ENCODE results near the gene MEX3A. TPM values are rescaled to one million over a fixed set of nuclear protein-coding genes. Genes with fewer than 3 reads are reported as not detected.

The MEX3A gene
- total RNA-seq, 2 experiments from 2014 or later: 0.48 to 0.79 TPM

- Mint-ChIP-seq H3K4me1 (peaks cover 44% of the 10 kb centered on the region), H3K4me3 (no peak overlapping the region), H3K27ac (no peak overlapping the region), H3K36me3 (ENCODE audit: low read depth) (no peaks in the 10 kb centered on the region), H3K9me3 (ENCODE audit: low read depth) (no peaks in the 10 kb centered on the region), H3K27me3 (peaks cover 9% of the 10 kb centered on the region)
- ChIA-PET CTCF (interaction anchor here (2.1 to 29.4 kb wide), 2 partner anchors 13 to 15 kb away, joined by 10 to 929 read pairs; partner anchors contain the start of gene LMNA), POLR2A (no interaction called here)
- ATAC-seq: no peak
- no peak for DNase-seq
- intact Hi-C loops (cut with DNase I, micrococcal nuclease): no loop called here
Observed at GRCh38 chr1:156110252-156110651, 28.0 kb upstream of the MEX3A start.

DNA sequence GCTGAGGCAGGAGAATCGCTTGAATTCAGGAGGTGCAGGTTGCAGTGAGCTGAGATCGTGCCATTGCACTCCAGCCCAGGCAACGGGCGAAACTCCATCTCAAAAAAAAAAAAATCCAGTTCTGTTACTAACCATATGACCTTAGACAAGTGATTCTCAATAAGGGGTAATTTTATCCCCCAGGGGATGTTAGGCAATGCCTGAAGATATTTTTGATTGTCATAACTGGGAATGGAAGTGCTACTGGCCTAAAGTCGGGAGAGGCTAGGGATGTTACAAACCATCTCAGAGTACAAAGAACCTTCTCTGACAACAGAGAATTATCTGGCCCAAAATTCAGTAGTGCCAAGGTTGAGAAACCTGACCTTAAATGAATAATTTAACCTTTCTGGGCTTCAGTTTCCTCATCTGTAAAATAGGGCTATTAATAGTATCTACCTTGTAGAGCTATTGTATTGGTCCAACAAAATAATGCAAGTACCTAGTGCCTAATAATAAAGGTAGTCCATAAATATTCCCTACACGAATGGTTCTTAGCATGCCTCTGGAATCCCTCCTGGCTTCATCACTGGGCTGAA is 26.5 kb upstream of the MEX3A start:
- ChIA-PET POLR2A (interaction anchor here (0.7 to 1.2 kb wide), 2 partner anchors 9 to 49 kb away, joined by 3 read pairs; no protein-coding TSS in a partner anchor), CTCF (interaction anchor here (0.5 to 29.4 kb wide), 6 partner anchors 12 to 899 kb away, joined by 3 to 929 read pairs (median 3); partner anchors contain the start of gene LMNA)
- H3K4me1 Mint-ChIP-seq: peaks cover 53% of the 10 kb centered on the region
- no peak for ATAC-seq
- intact Hi-C loops (cut with DNase I, micrococcal nuclease): no loop called here
- H3K36me3 Mint-ChIP-seq (ENCODE audit: low read depth): no peaks in the 10 kb centered on the region
- no peaks in the 10 kb centered on the region for H3K9me3 Mint-ChIP-seq (ENCODE audit: low read depth)
- peaks cover 5% of the 10 kb centered on the region for H3K27me3 Mint-ChIP-seq
- no peak overlapping the region for H3K4me3 Mint-ChIP-seq
- H3K27ac Mint-ChIP-seq: no peak overlapping the region
- DNase-seq: no peak

DNA sequence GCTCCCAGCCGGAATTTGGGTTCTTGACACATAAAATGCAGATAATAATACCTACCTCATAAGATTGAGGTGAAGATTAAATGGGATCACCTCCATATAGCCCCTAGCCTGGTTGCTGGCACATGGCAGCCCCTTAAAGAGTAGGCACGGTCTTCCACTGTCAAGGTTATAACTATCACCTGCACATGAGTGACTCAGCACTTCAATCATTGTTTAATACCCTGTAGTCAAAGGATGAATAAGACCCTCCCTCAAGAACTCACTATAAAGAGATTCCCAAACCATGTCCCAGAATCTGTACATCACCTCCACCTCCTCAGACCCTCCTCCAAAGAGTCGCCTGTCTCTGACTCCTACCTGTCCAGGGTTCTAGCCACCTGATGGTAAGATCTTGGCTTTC is 25.8 kb upstream of the MEX3A start:
- ChIA-PET CTCF (interaction anchor here (1.3 to 29.4 kb wide), 3 partner anchors 11 to 17 kb away, joined by 3 to 929 read pairs (median 58); partner anchors contain the start of gene LMNA), POLR2A (interaction anchor here (3.8 kb wide), 1 partner anchor 11 kb away, joined by 67 read pairs; no protein-coding TSS in a partner anchor)
- H3K4me3 Mint-ChIP-seq: peak overlapping the region; percentile 30
- H3K27ac Mint-ChIP-seq: no peak overlapping the region
- no peaks in the 10 kb centered on the region for H3K36me3 Mint-ChIP-seq (ENCODE audit: low read depth)
- DNase-seq (no peak), ATAC-seq (no peak)
- H3K4me1 Mint-ChIP-seq: peaks cover 53% of the 10 kb centered on the region
- intact Hi-C loops (cut with DNase I, micrococcal nuclease): no loop called here
- no peaks in the 10 kb centered on the region for H3K9me3 Mint-ChIP-seq (ENCODE audit: low read depth)
- peaks cover 2% of the 10 kb centered on the region for H3K27me3 Mint-ChIP-seq

DNA sequence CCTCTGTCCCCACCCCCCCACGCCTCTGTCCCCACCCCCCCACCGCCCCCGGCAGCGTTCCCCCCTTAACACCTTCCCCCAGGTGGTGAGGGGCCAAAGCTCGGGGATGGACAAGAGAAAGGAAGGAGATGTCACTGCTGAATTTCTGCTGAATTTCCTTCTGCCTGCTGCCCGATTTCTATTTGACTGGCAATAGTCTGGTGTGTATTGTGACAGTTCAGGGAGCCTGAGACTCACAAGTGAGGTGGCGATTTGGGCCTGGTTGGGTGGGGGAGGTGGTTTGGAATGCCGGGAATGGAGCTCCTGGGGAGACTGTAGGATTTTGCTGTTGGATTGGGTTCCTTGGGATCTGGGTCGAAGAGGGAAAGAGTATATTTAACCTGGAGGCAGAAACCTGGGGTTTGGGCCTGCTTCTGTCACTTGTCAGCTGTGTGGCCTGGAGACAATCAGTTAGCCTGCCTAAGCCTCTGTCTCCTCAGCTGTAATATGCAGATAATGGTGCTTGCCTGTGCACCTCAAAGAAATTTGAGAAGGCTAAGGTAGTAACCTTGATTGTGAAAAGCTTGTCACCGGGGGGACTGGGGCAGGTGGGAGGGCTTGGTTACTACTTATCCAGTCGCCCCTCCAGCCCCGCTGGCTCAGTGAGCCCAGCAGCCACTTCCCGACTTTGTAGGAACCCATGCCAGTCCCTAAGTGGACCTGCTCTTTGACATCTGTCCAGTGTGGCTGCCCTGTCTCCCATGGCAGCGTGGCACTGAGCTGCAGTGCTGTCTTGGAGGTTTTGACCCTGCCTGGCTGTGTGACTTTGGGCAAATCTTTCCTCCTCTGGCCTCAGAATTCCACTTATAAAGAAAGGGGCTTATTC is 24.6 kb upstream of the MEX3A start:
- DNase-seq (no peak), ATAC-seq (peak; percentile 31)
- H3K4me3 Mint-ChIP-seq: peak overlapping the region; percentile 71
- no peaks in the 10 kb centered on the region for H3K27me3 Mint-ChIP-seq
- CTCF ChIA-PET: interaction anchor here (0.7 to 29.4 kb wide), 9 partner anchors 10 to 565 kb away, joined by 3 to 929 read pairs (median 4); partner anchors contain the start of genes LMNA and MEX3A
- intact Hi-C loops (cut with DNase I, micrococcal nuclease): loop anchor here (1.0 kb wide), 5 partner anchors 7 to 116 kb away; partner anchors contain the start of gene LMNA (in 2 of the 2)
- no peaks in the 10 kb centered on the region for H3K9me3 Mint-ChIP-seq (ENCODE audit: low read depth)
- H3K4me1 Mint-ChIP-seq: peaks cover 59% of the 10 kb centered on the region
- H3K27ac Mint-ChIP-seq: peak overlapping the region; percentile 95
- POLR2A ChIA-PET: interaction anchor here (0.6 to 3.8 kb wide), 11 partner anchors 8 to 1125 kb away, joined by 3 to 67 read pairs (median 4); partner anchors contain the start of genes LMNA and PMF1
- H3K36me3 Mint-ChIP-seq (ENCODE audit: low read depth): no peaks in the 10 kb centered on the region

DNA sequence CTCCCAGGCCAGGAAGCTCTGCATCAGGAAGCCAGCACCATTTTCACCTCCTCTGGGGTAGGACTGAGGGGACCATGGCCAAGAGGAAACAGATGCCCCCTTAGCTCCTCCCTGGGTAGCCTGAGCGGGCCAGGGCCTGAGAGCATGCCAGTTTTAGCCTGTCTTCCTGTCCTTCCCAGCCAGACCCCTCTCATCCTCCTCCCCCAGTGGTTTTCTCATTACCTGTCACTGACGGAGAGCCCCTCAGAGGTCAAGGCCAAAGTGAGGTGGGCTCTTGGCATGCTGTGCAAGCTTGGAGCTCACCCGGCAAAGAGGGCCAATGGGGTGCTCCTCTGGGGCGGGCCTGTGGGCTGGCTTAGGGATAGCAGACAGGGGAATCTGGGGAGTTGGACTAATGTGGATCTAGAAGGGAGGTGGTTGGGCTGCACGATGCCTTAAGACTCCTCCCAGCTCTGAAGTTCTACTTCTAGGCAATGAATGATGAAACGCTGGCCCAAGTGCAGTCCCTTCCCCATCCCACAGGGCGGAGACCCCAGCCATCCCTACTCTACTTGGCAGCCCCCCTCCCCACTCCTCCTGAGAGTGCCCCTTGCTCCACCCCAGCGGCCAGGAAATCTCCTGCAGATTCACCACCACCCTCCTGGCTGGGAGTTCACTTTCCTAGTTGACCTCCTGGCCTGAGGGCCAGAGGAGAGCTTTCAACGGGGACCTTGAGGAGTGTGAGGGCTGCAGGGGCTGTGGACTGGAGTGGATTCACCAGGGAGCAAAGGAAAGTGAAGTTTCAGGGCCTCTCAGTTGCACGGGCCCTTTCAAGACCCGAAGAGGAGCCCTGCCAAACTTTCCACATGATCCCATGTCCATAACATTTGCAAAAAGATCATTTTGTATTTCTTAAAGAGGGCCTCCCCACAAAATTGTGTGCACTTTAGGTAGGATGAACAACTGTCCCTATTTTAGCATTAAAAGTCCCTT is 22.9 kb upstream of the MEX3A start:
- peaks cover 5% of the 10 kb centered on the region for H3K27me3 Mint-ChIP-seq
- H3K27ac Mint-ChIP-seq: peak overlapping the region; percentile 58
- no peaks in the 10 kb centered on the region for H3K36me3 Mint-ChIP-seq (ENCODE audit: low read depth)
- peak overlapping the region; percentile 71 for H3K4me3 Mint-ChIP-seq
- no peaks in the 10 kb centered on the region for H3K9me3 Mint-ChIP-seq (ENCODE audit: low read depth)
- ATAC-seq: no peak
- CTCF ChIA-PET: interaction anchor here (0.5 to 29.4 kb wide), 5 partner anchors 8 to 40 kb away, joined by 3 to 929 read pairs (median 10); partner anchors contain the start of gene LMNA
- DNase-seq: no peak
- intact Hi-C loops (cut with DNase I, micrococcal nuclease): no loop called here
- peaks cover 71% of the 10 kb centered on the region for H3K4me1 Mint-ChIP-seq
- POLR2A ChIA-PET: interaction anchor here (0.6 to 3.8 kb wide), 6 partner anchors 8 to 251 kb away, joined by 3 to 67 read pairs (median 5); partner anchors contain the start of gene LMNA

DNA sequence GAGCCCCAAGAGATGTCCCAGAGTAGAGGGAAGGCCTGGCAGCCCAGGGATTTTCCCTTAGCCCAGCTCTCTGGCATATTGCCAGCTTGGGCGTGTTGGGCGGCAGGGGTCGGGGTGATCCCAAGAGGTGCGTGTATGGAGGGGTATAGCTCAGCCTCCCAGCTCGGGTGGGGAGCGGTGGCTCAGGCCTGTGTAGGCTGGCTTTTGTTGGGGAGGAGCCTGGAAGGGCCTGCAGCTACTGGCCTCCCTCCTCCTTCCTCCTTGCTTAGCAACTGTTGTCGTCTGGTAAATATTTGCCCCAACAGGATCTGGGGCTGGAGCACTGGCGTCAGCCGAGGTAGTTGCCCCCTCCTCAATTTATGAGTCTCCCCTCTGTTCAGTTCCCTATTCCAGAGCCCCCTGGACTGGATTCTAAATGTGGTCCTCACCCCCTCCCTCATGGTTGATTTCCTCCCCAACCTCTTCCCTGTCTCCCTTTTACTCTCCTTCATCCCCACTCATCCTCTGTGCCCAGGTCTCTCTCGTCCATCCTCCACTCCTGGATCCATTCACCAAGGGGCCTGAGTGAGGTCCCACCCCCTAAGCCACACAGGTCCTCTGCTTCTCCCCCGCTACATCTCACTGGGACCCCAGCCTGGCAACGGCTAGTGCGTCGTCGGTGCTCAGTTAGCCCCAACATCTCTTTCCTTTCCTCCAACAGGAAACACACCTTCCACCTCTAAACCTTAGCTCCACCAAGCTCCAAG is 22.0 kb upstream of the MEX3A start:
- Mint-ChIP-seq H3K36me3 (ENCODE audit: low read depth) (no peaks in the 10 kb centered on the region), H3K27me3 (peaks cover 5% of the 10 kb centered on the region), H3K4me1 (peaks cover 74% of the 10 kb centered on the region), H3K4me3 (no peak overlapping the region), H3K27ac (peak overlapping the region; percentile 58), H3K9me3 (ENCODE audit: low read depth) (no peaks in the 10 kb centered on the region)
- DNase-seq (peak; percentile 64), ATAC-seq (peak; percentile 30)
- intact Hi-C loops (cut with DNase I, micrococcal nuclease): no loop called here
- ChIA-PET POLR2A (interaction anchor here (0.6 to 3.8 kb wide), 6 partner anchors 7 to 252 kb away, joined by 3 to 67 read pairs (median 6); partner anchors contain the start of gene LMNA), CTCF (interaction anchor here (0.5 to 29.4 kb wide), 5 partner anchors 8 to 110 kb away, joined by 3 to 929 read pairs (median 3); partner anchors contain the start of gene LMNA)

DNA sequence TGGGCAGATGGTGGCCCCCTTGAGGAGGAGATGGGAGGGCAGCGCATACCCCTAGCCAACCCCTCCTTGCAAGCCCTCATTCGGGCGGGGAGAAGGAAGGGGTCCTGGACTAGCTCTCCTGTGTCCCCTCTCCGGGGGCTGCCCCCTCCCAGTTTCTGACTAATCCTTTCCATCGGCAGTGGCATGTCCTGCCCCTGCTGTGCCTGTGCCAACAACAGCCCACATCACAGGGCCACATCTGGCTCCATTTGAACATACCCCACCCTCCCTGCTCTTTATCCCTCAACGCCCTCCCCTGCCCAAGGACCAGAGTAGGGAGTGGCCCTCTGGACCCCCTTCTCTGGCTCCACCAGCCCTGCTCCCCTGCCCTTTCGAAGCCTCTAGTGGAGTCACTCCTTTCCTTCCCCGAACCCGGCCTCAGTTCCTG is 21.3 kb upstream of the MEX3A start:
- ATAC-seq: peak; percentile 13
- POLR2A ChIA-PET: interaction anchor here (1.1 to 2.3 kb wide), 4 partner anchors 11 to 109 kb away, joined by 4 to 10 read pairs (median 6); partner anchors contain the start of genes LMNA and PMF1
- Mint-ChIP-seq H3K4me3 (no peak overlapping the region), H3K27ac (peak overlapping the region; percentile 58), H3K27me3 (peaks cover 5% of the 10 kb centered on the region), H3K36me3 (ENCODE audit: low read depth) (no peaks in the 10 kb centered on the region), H3K4me1 (peaks cover 78% of the 10 kb centered on the region), H3K9me3 (ENCODE audit: low read depth) (no peaks in the 10 kb centered on the region)
- DNase-seq: peak; percentile 80
- CTCF ChIA-PET: interaction anchor here (0.6 to 29.4 kb wide), 2 partner anchors 22 to 111 kb away, joined by 3 to 929 read pairs; partner anchors contain the start of gene LMNA
- intact Hi-C loops (cut with DNase I, micrococcal nuclease): no loop called here

GRCh38 chr1:156102633-156103511 is 20.6 kb upstream of the MEX3A start:
- H3K9me3 Mint-ChIP-seq (ENCODE audit: low read depth): no peaks in the 10 kb centered on the region
- ChIA-PET POLR2A (interaction anchor here (1.1 to 2.3 kb wide), 3 partner anchors 13 to 110 kb away, joined by 3 to 10 read pairs (median 4); partner anchors contain the start of gene PMF1), CTCF (interaction anchor here (0.7 to 29.4 kb wide), 2 partner anchors 22 to 118 kb away, joined by 3 to 929 read pairs; partner anchors contain the start of gene LMNA)
- peaks cover 2% of the 10 kb centered on the region for H3K36me3 Mint-ChIP-seq (ENCODE audit: low read depth)
- ATAC-seq (no peak), DNase-seq (no peak)
- H3K27ac Mint-ChIP-seq: peak overlapping the region; percentile 23
- no peak overlapping the region for H3K4me3 Mint-ChIP-seq
- intact Hi-C loops (cut with DNase I, micrococcal nuclease): no loop called here
- peaks cover 80% of the 10 kb centered on the region for H3K4me1 Mint-ChIP-seq
- H3K27me3 Mint-ChIP-seq: peaks cover 5% of the 10 kb centered on the region

GRCh38 chr1:156101880-156102279 is 19.6 kb upstream of the MEX3A start:
- H3K27me3 Mint-ChIP-seq: peaks cover 5% of the 10 kb centered on the region
- peaks cover 2% of the 10 kb centered on the region for H3K36me3 Mint-ChIP-seq (ENCODE audit: low read depth)
- intact Hi-C loops (cut with DNase I, micrococcal nuclease): no loop called here
- H3K9me3 Mint-ChIP-seq (ENCODE audit: low read depth): no peaks in the 10 kb centered on the region
- ATAC-seq: no peak
- no peak for DNase-seq
- CTCF ChIA-PET: interaction anchor here (0.7 to 29.4 kb wide), 2 partner anchors 23 to 119 kb away, joined by 3 to 929 read pairs; partner anchors contain the start of gene LMNA
- H3K27ac Mint-ChIP-seq: peak overlapping the region; percentile 38
- no peak overlapping the region for H3K4me3 Mint-ChIP-seq
- peaks cover 82% of the 10 kb centered on the region for H3K4me1 Mint-ChIP-seq
- POLR2A ChIA-PET: interaction anchor here (1.3 kb wide), 1 partner anchor 14 kb away, joined by 3 read pairs; no protein-coding TSS in a partner anchor

Data from activated CD4-positive, alpha-beta T cell treated with anti-CD3 and anti-CD28 coated beads for 36 hours (primary cell).